Activated B cell treated with CpG ODN at 0.5 μM for 24 hours (primary cell): ENCODE data around the gene SIX1. TPM values are rescaled to one million over a fixed set of nuclear protein-coding genes. Genes with fewer than 3 reads are reported as not detected.
A peak's percentile ranks its signal among the peaks of the same experiment; 100 is the strongest.

Experiments
- ATAC-seq: fragments of 200-7000 bp; cut with Tn5 transposase; one replicate; pipeline ENCODE4 v1.10.0; 2021; ENCODE audit warnings: low read depth, mild to moderate bottlenecking, moderate library complexity
- CTCF ChIA-PET: fragments of 350-600 bp; sonication (Branson Sonifier 250); formaldehyde crosslinking; loops from one replicate; lab custom pipeline; 2021; ENCODE audit warnings: antibody characterized with exemption; lab: Charles Lee
- POLR2A ChIA-PET: fragments of 350-600 bp; sonication (Branson Sonifier 250); formaldehyde crosslinking; loops from one replicate; lab custom pipeline; 2021; ENCODE audit warnings: antibody characterized with exemption; lab: Charles Lee
- DNase-seq: peaks from one replicate; pipeline ENCODE4 v3.0.0; 2022
- H3K27ac Mint-ChIP-seq: one replicate; pipeline ENCODE4 v1.8.0; 2020; ENCODE audit warnings: mixed read lengths
- H3K27me3 Mint-ChIP-seq: one replicate; pipeline ENCODE4 v1.8.0; 2021; ENCODE audit warnings: mixed read lengths
- H3K36me3 Mint-ChIP-seq: one replicate; pipeline ENCODE4 v1.8.0; 2021; ENCODE audit warnings: low read depth, mixed read lengths
- H3K4me1 Mint-ChIP-seq: one replicate; pipeline ENCODE4 v1.8.0; 2021; ENCODE audit warnings: mixed read lengths
- H3K4me3 Mint-ChIP-seq: one replicate; pipeline ENCODE4 v1.8.0; 2020; ENCODE audit warnings: mild to moderate bottlenecking, mixed read lengths
- H3K9me3 Mint-ChIP-seq: one replicate; pipeline ENCODE4 v1.8.0; 2020; ENCODE audit warnings: mixed read lengths
- intact Hi-C: fragments of 100-400 bp; cut with micrococcal nuclease; formaldehyde crosslinking; loops from one replicate; pipeline ENCODE4 v1.15.1; 2024
- total RNA-seq: library from RNA; stranded (reverse); gene quantifications from 2 replicates; pipeline ENCODE4 v1.2.3, GENCODE V29; 2022
- TF ChIP-seq, protein P1 (sequence below): fragments of 200-600 bp; IDR thresholded peaks from one replicate; pipeline ENCODE4 v1.8.0; 2022; ENCODE audit warnings: antibody characterized with exemption, mild to moderate bottlenecking

SIX1 gene
- total RNA-seq, 1 donor from 2014 or later, result not detected

DNA sequence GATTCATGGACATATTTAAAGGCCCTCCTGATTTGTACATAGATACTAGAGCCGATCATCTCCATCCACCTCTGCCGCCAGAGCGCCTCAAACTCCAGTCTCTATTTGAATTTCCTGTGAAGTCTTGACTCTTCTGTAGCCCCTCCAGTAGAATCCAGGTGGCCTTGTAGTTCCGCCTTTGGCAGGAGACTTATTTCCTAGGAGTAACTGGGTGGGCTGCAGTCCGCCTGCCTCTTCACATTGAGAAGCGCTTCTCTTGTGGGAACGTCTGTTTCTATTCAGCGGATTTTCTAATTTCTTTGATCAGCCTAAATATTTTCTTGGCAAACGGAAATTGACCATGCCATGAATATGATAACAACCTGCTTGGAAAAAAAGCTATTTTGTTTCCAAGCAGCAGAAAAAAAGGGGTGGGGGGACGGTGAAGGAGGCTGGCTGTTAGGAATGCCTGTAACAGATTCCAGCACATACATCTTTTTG is 9.0 kb upstream of the SIX1 start:
- DNase-seq, result no peak
- Mint-ChIP-seq H3K4me1 (peaks cover 39% of the 10 kb centered on the region), H3K27me3 (peaks cover 67% of the 10 kb centered on the region), H3K36me3 (peaks cover 9% of the 10 kb centered on the region), H3K27ac (no peak overlapping the region), H3K4me3 (peak overlapping the region; percentile 90), H3K9me3 (peaks cover 17% of the 10 kb centered on the region)
- no peak for ATAC-seq
- ChIA-PET POLR2A (no interaction called here), CTCF (interaction anchor here (1.4 kb wide), 1 partner anchor 96 kb away, joined by 3 read pairs; no protein-coding TSS in a partner anchor)
- intact Hi-C loops, result loop anchor here (10.0 kb wide), 3 partner anchors 323 to 1193 kb away; partner anchors contain the start of gene GPR135
- TF ChIP-seq, protein P1, sequence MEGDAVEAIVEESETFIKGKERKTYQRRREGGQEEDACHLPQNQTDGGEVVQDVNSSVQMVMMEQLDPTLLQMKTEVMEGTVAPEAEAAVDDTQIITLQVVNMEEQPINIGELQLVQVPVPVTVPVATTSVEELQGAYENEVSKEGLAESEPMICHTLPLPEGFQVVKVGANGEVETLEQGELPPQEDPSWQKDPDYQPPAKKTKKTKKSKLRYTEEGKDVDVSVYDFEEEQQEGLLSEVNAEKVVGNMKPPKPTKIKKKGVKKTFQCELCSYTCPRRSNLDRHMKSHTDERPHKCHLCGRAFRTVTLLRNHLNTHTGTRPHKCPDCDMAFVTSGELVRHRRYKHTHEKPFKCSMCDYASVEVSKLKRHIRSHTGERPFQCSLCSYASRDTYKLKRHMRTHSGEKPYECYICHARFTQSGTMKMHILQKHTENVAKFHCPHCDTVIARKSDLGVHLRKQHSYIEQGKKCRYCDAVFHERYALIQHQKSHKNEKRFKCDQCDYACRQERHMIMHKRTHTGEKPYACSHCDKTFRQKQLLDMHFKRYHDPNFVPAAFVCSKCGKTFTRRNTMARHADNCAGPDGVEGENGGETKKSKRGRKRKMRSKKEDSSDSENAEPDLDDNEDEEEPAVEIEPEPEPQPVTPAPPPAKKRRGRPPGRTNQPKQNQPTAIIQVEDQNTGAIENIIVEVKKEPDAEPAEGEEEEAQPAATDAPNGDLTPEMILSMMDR, result no peak

DNA sequence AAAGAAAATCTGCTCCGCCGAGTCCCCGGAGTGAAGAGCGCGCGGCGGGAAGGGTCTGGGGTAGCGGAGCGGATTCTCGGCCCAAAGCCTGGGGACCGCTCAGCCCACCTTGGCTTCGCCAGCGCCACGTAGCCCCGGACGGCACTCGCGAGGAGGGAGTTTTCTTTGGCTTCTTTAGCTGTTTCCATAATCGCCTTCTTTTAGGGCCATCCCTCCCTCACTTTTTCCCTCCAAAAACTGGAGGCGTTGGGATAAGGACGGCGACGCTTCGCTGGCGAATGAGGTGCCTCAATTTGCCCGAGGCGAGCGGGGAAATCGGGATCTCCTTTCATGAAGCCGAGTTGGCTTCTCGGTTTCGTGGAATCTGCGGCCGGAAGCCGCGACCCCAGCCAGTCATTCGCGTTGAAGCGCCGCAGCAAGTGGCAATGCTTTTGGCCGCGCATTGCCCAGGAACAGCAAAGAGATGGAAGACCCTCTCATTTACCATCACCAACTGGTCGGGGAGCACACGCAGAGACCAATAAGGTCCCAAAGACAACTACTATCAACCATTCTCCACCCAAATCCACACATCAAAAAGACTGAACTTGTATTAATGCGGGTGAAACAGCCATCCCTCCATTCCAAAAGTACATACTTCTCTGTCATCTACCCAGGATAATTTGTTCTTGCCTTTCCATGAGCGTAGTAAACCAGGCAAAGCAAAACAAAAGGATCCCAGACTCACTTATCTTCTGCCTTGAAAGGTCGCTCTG is 8.4 kb upstream of the SIX1 start:
- H3K27ac Mint-ChIP-seq, result no peak overlapping the region
- peaks cover 9% of the 10 kb centered on the region for H3K36me3 Mint-ChIP-seq
- peaks cover 39% of the 10 kb centered on the region for H3K4me1 Mint-ChIP-seq
- H3K4me3 Mint-ChIP-seq, result peak overlapping the region; percentile 90
- DNase-seq, result no peak
- TF ChIP-seq, protein P1, result no peak
- CTCF ChIA-PET, result interaction anchor here (1.0 to 2.2 kb wide), 3 partner anchors 368 to 628 kb away, joined by 3 to 10 read pairs (median 3); no protein-coding TSS in a partner anchor
- POLR2A ChIA-PET, result no interaction called here
- ATAC-seq, result no peak
- H3K9me3 Mint-ChIP-seq, result peaks cover 17% of the 10 kb centered on the region
- peaks cover 66% of the 10 kb centered on the region for H3K27me3 Mint-ChIP-seq
- intact Hi-C loops, result loop anchor here (1.0 to 10.0 kb wide), 8 partner anchors 10 to 1193 kb away; partner anchors contain the start of genes GPR135, SLC38A6 and TRMT5

DNA sequence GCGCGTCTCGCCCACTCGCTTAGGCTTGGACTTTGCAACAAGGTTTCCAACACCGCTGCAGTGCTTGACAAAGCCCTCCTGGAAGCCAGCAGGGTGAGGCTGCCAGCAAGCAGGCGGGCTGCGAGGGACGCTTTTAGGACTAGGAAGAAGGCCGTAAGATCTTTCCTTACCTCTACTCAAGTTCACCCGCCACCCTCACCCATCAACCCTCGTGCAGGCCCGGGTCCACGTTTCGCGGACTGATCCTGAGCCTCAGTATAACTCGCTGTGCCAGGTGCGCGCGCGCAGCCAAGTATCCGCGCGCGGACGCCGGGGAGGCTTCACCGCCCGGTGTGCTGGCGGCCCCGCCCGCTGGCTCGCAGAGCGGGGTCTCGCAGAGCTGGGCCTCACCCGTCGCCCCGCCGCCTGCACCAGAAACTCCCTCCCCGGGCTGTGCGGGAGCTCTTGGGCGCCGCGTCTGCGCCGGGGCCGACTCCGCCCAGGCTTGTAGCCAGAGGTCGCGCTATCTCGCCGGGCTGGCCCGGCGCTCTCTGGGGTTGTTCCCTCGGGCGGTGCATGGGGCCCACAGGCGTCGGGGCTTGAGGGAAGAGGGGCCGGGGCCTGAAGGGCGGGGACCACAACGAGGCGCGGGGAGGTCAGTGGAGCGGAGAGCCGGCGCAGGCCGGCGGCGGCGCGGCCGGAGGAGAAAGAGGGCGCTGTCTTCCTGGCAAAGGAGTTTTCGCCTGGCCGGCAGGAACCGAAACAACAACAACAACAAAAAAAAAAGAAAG is 7.6 kb upstream of the SIX1 start:
- Mint-ChIP-seq H3K9me3 (peaks cover 17% of the 10 kb centered on the region), H3K4me1 (peaks cover 39% of the 10 kb centered on the region)

DNA sequence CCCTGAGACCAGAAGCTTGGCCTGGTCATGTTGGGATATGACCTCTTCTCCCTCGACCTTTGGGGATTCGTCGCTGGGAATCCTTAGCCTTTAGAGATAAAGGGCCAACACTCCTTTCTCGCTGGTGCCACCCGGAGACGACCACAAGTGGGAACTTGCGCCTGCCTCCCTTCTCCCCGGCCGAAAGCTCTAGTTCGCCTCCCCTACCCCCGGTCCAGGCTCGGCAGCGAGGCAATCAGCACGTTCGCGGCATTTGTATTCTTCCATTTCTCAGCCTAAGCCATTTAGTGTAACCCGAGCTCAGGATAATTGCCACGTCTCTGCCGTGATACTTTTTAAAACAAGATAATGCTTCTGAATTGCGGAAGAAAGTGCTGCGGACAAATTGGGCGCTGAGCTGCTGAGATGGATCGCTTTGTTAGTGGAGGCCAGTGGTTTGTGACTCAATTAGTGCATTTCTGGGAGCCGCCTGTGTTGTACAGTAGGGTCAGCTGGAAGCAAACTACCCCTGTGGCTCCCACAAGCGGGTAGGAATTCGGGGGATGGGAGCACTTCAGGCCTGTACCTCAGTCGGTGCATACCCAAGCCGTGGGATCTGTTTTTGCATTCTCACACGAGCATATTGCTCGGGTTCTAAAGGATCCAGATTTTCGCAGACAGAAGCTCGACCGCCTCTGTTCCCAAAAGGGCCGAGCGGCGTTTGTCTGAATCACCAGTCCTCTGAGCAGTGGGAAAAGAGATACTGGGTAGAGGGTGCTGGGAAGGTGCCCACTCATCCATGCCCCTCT is 6.8 kb upstream of the SIX1 start:
- peak overlapping the region; percentile 43 for H3K27ac Mint-ChIP-seq
- TF ChIP-seq, protein P1, result no peak

More for the DNA sequence above, 7.6 kb upstream of the SIX1 start:
- DNase-seq, result peak; percentile 58
- ATAC-seq, result peak; percentile 88
- H3K27me3 Mint-ChIP-seq, result peaks cover 68% of the 10 kb centered on the region
- TF ChIP-seq, protein P1, result no peak
- H3K36me3 Mint-ChIP-seq, result peaks cover 9% of the 10 kb centered on the region
- H3K4me3 Mint-ChIP-seq, result peak overlapping the region; percentile 90
- intact Hi-C loops, result loop anchor here (1.0 to 10.0 kb wide), 8 partner anchors 10 to 1192 kb away; partner anchors contain the start of genes GPR135, SLC38A6 and TRMT5
- no peak overlapping the region for H3K27ac Mint-ChIP-seq
- ChIA-PET POLR2A (interaction anchor here (0.6 to 1.1 kb wide), 2 partner anchors 11 to 66 kb away, joined by 5 to 6 read pairs; no protein-coding TSS in a partner anchor), CTCF (interaction anchor here (0.6 to 2.2 kb wide), 4 partner anchors 369 to 629 kb away, joined by 3 to 10 read pairs (median 3); no protein-coding TSS in a partner anchor)

More for the DNA sequence above, 6.8 kb upstream of the SIX1 start:
- H3K4me3 Mint-ChIP-seq, result peak overlapping the region; percentile 77
- CTCF ChIA-PET, result interaction anchor here (0.6 to 2.2 kb wide), 5 partner anchors 31 to 630 kb away, joined by 3 to 10 read pairs (median 3); no protein-coding TSS in a partner anchor
- peaks cover 39% of the 10 kb centered on the region for H3K4me1 Mint-ChIP-seq
- ATAC-seq, result no peak
- POLR2A ChIA-PET, result interaction anchor here (0.6 to 1.1 kb wide), 2 partner anchors 10 to 67 kb away, joined by 5 to 6 read pairs; no protein-coding TSS in a partner anchor
- DNase-seq, result no peak
- H3K9me3 Mint-ChIP-seq, result peaks cover 19% of the 10 kb centered on the region
- intact Hi-C loops, result loop anchor here (2.0 to 10.0 kb wide), 5 partner anchors 15 to 1191 kb away; partner anchors contain the start of gene GPR135
- peaks cover 69% of the 10 kb centered on the region for H3K27me3 Mint-ChIP-seq
- H3K36me3 Mint-ChIP-seq, result peaks cover 9% of the 10 kb centered on the region
